Activated T-helper 1 cell treated with anti-CD3 and anti-CD28 coated beads, Interleukin-2, amount 50 U/mL, for 16 hours (primary cell): Measurements from ENCODE around the gene DUSP23.

Source experiments
- DNase-seq, 2 donors: peaks; one replicate each; pipeline ENCODE4 v3.0.0-alpha.2; 2020; ENCODE audit warnings: low read depth in 1 of 2, low spot score in 1 of 2

Gene DUSP23

GRCh38 chr1:159783724-159784123 lies 3.0 kb downstream of the DUSP23 start:
- no peak for DNase-seq

GRCh38 chr1:159786465-159786864 lies 5.7 kb downstream of the DUSP23 start:
- no peak for DNase-seq

GRCh38 chr1:159786966-159787365 lies 6.2 kb downstream of the DUSP23 start:
- no peak for DNase-seq

GRCh38 chr1:159790237-159790917 lies 9.6 kb downstream of the DUSP23 start:
- DNase-seq, result no peak

- DNase-seq, result no peak
These were observed 10.3 kb downstream of the DUSP23 start for GRCh38 chr1:159791031-159791430.

- no peak for DNase-seq
These were observed 10.7 kb downstream of the DUSP23 start for GRCh38 chr1:159791461-159791860.

GRCh38 chr1:159795534-159795933 lies 14.8 kb downstream of the DUSP23 start:
- DNase-seq, result no peak

- DNase-seq, result no peak
These were observed 18.1 kb downstream of the DUSP23 start for GRCh38 chr1:159798893-159799292.

GRCh38 chr1:159799446-159799985 lies 18.8 kb downstream of the DUSP23 start:
- no peak for DNase-seq

GRCh38 chr1:159800177-159800930 lies 19.6 kb downstream of the DUSP23 start:
- DNase-seq, result no peak

- no peak for DNase-seq
These were observed 21.3 kb downstream of the DUSP23 start, which contains the start of gene FCRL6 for GRCh38 chr1:159802111-159802510. Gene FCRL6 (plus strand): TSS chr1:159802360. CDS start chr1:159802425, 65 bp downstream.

- DNase-seq, result no peak
These were observed 23.4 kb downstream of the DUSP23 start for GRCh38 chr1:159803956-159804689.

- no peak for DNase-seq
These were observed 24.2 kb downstream of the DUSP23 start for GRCh38 chr1:159804924-159805323.

- DNase-seq, result no peak
These were observed 35.2 kb downstream of the DUSP23 start for GRCh38 chr1:159815926-159816325.

GRCh38 chr1:159817276-159818041 lies 36.7 kb downstream of the DUSP23 start:
- DNase-seq, result no peak

GRCh38 chr1:159821171-159821867 lies 40.6 kb downstream of the DUSP23 start:
- no peak for DNase-seq

- no peak for DNase-seq
These were observed 42.6 kb downstream of the DUSP23 start for GRCh38 chr1:159823406-159823805.

GRCh38 chr1:159825564-159825963 lies 44.8 kb downstream of the DUSP23 start:
- no peak for DNase-seq

GRCh38 chr1:159826441-159827101 lies 45.8 kb downstream of the DUSP23 start, which contains the start of gene SLAMF8:
Gene SLAMF8 (plus strand): TSS chr1:159826873. CDS start chr1:159826899, 26 bp downstream.
- DNase-seq, result no peak

- DNase-seq, result no peak
These were observed 46.3 kb downstream of the DUSP23 start for GRCh38 chr1:159827102-159827490.
